ENCODE results near the gene TLL2.

The TLL2 gene

GRCh38 chr10:96374985-96375830 lies 138.5 kb downstream of the TLL2 start:
- DNase-seq (ENCODE audit: extremely low spot score): peak; percentile 98
- ChIA-PET POLR2A (no interaction called here), CTCF (interaction anchor here (0.7 to 2.6 kb wide), 8 partner anchors 10 to 169 kb away, joined by 3 to 11 read pairs (median 3); partner anchors contain the start of gene OPALIN)
- TF ChIP-seq L3MBTL2 (conservative IDR thresholded peaks at IDR 0.05) (peak; percentile 91), ARNT (IDR thresholded peaks at IDR 0.05) (no peak)

- ChIA-PET CTCF (interaction anchor here (0.8 to 2.6 kb wide), 7 partner anchors 10 to 170 kb away, joined by 3 to 11 read pairs (median 3); no protein-coding TSS in a partner anchor), POLR2A (interaction anchor here (0.6 kb wide), 1 partner anchor 9 kb away, joined by 3 read pairs; no protein-coding TSS in a partner anchor)
- TF ChIP-seq ARNT (IDR thresholded peaks at IDR 0.05): no peak
- TF ChIP-seq BHLHE40 (IDR thresholded peaks at IDR 0.05; ENCODE audit: borderline replicate concordance): no peak
- TF ChIP-seq ELF4 (IDR thresholded peaks at IDR 0.05): no peak
- no peak for TF ChIP-seq FOXM1 (IDR thresholded peaks at IDR 0.05; ENCODE audit: borderline replicate concordance)
- TF ChIP-seq ZNF384 (IDR thresholded peaks at IDR 0.05): no peak
- TF ChIP-seq L3MBTL2 (conservative IDR thresholded peaks at IDR 0.05): no peak
- TF ChIP-seq PKNOX1 (IDR thresholded peaks at IDR 0.05): no peak
- no peak for TF ChIP-seq NFRKB (IDR thresholded peaks at IDR 0.05)
- TF ChIP-seq LEF1 (IDR thresholded peaks at IDR 0.05; ENCODE audit: borderline replicate concordance): no peak
- no peak for TF ChIP-seq FOXK2 (IDR thresholded peaks at IDR 0.05)
- no peak for TF ChIP-seq SP1 (IDR thresholded peaks at IDR 0.05)
- TF ChIP-seq TARDBP (IDR thresholded peaks at IDR 0.05): no peak
- no peak for DNase-seq (ENCODE audit: extremely low spot score)
Measured at GRCh38 chr10:96374639-96374984, 139.1 kb downstream of the TLL2 start.

GRCh38 chr10:96374004-96374403 lies 139.7 kb downstream of the TLL2 start:
- ChIA-PET POLR2A (interaction anchor here (0.6 kb wide), 1 partner anchor 8 kb away, joined by 3 read pairs; no protein-coding TSS in a partner anchor), CTCF (interaction anchor here (0.6 to 2.6 kb wide), 4 partner anchors 9 to 1172 kb away, joined by 3 to 11 read pairs (median 4); no protein-coding TSS in a partner anchor)
- DNase-seq (ENCODE audit: extremely low spot score): no peak
- TF ChIP-seq BHLHE40 (IDR thresholded peaks at IDR 0.05; ENCODE audit: borderline replicate concordance) (no peak), HDGF (IDR thresholded peaks at IDR 0.05; ENCODE audit: borderline replicate concordance) (no peak), FOXK2 (IDR thresholded peaks at IDR 0.05) (no peak), FOXA1 (IDR thresholded peaks at IDR 0.05) (no peak), L3MBTL2 (conservative IDR thresholded peaks at IDR 0.05) (no peak), ELF4 (IDR thresholded peaks at IDR 0.05) (no peak), PKNOX1 (IDR thresholded peaks at IDR 0.05) (no peak), TARDBP (IDR thresholded peaks at IDR 0.05) (no peak), LEF1 (IDR thresholded peaks at IDR 0.05; ENCODE audit: borderline replicate concordance) (no peak), ZNF384 (IDR thresholded peaks at IDR 0.05) (no peak), NFRKB (IDR thresholded peaks at IDR 0.05) (no peak), CTBP1 (IDR thresholded peaks at IDR 0.05; ENCODE audit: borderline replicate concordance) (no peak), ARNT (IDR thresholded peaks at IDR 0.05) (no peak), FOXM1 (IDR thresholded peaks at IDR 0.05; ENCODE audit: borderline replicate concordance) (no peak), SP1 (IDR thresholded peaks at IDR 0.05) (no peak), SUZ12 (IDR thresholded peaks at IDR 0.05) (no peak)

GRCh38 chr10:96371356-96371755 lies 142.4 kb downstream of the TLL2 start:
- POLR2A ChIA-PET: no interaction called here
- no peak for DNase-seq (ENCODE audit: extremely low spot score)
- TF ChIP-seq ZNF384 (IDR thresholded peaks at IDR 0.05): no peak
- no peak for TF ChIP-seq NFRKB (IDR thresholded peaks at IDR 0.05)
- TF ChIP-seq BHLHE40 (IDR thresholded peaks at IDR 0.05; ENCODE audit: borderline replicate concordance): no peak
- no peak for TF ChIP-seq ELF4 (IDR thresholded peaks at IDR 0.05)
- no peak for TF ChIP-seq L3MBTL2 (conservative IDR thresholded peaks at IDR 0.05)
- CTCF ChIA-PET: interaction anchor here (0.6 kb wide), 2 partner anchors 42 to 468 kb away, joined by 3 read pairs; no protein-coding TSS in a partner anchor

GRCh38 chr10:96370584-96371157 lies 143.1 kb downstream of the TLL2 start:
- ChIA-PET POLR2A (no interaction called here), CTCF (interaction anchor here (0.6 to 1.2 kb wide), 4 partner anchors 30 to 134 kb away, joined by 3 to 6 read pairs (median 4); no protein-coding TSS in a partner anchor)
- peak; percentile 87 for DNase-seq (ENCODE audit: extremely low spot score)
- TF ChIP-seq LEF1 (IDR thresholded peaks at IDR 0.05; ENCODE audit: borderline replicate concordance) (no peak), HDGF (IDR thresholded peaks at IDR 0.05; ENCODE audit: borderline replicate concordance) (no peak), SUZ12 (IDR thresholded peaks at IDR 0.05) (no peak), L3MBTL2 (conservative IDR thresholded peaks at IDR 0.05) (no peak), ELF4 (IDR thresholded peaks at IDR 0.05) (no peak), FOXM1 (IDR thresholded peaks at IDR 0.05; ENCODE audit: borderline replicate concordance) (no peak), BHLHE40 (IDR thresholded peaks at IDR 0.05; ENCODE audit: borderline replicate concordance) (no peak), FOXK2 (IDR thresholded peaks at IDR 0.05) (no peak), TARDBP (IDR thresholded peaks at IDR 0.05) (no peak), CTBP1 (IDR thresholded peaks at IDR 0.05; ENCODE audit: borderline replicate concordance) (no peak), NFRKB (IDR thresholded peaks at IDR 0.05) (no peak), SP1 (IDR thresholded peaks at IDR 0.05) (no peak), ARNT (IDR thresholded peaks at IDR 0.05) (no peak)

- ChIA-PET POLR2A (no interaction called here), CTCF (interaction anchor here (0.8 to 1.2 kb wide), 2 partner anchors 29 to 134 kb away, joined by 4 read pairs; no protein-coding TSS in a partner anchor)
- DNase-seq (ENCODE audit: extremely low spot score): peak; percentile 24
- TF ChIP-seq FOXM1 (IDR thresholded peaks at IDR 0.05; ENCODE audit: borderline replicate concordance) (no peak), CTBP1 (IDR thresholded peaks at IDR 0.05; ENCODE audit: borderline replicate concordance) (no peak), SUZ12 (IDR thresholded peaks at IDR 0.05) (no peak), HDGF (IDR thresholded peaks at IDR 0.05; ENCODE audit: borderline replicate concordance) (no peak), LEF1 (IDR thresholded peaks at IDR 0.05; ENCODE audit: borderline replicate concordance) (no peak)
Measured at GRCh38 chr10:96369890-96370583, 143.7 kb downstream of the TLL2 start.

Measured in HEK293T (cell line).